Eye (tissue), 1 donor: ENCODE results near the gene EIF5.

Experiments
- DNase-seq: peaks from one replicate; pipeline ENCODE4 v3.0.0-alpha.2; 2015

EIF5 gene

GRCh38 chr14:103372552-103373304 lies 38.7 kb downstream of the EIF5 start:
- peak; percentile 65 for DNase-seq

GRCh38 chr14:103374121-103374520 lies 40.1 kb downstream of the EIF5 start:
- no peak for DNase-seq

DNA sequence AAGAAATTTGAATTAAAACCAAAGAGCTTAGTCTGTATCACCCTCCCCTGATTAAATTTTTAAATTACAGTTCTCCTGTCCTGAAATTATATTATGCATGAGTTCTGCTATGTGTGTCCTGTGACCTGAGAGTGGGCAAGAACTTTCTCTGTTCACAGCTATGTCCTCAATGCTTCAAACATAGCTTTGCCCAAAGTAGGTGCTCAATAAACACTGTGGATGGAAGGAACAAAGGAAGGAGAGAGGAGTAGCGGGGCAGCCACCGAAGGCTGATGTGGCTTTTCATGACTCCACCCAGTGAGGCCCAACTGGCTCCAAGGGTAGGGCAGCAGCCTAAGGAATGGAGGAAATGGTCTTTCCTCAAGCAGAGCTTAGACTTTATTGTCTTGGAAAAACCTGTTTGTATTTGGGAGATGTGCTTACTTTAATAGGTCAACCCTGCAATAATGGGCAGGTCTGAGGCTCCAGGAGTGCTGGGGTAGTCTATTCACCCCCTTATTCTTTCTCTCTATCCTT lies 43.5 kb downstream of the EIF5 start:
- no peak for DNase-seq

- DNase-seq = no peak
Observed at GRCh38 chr14:103378038-103378854, 44.2 kb downstream of the EIF5 start.

DNA sequence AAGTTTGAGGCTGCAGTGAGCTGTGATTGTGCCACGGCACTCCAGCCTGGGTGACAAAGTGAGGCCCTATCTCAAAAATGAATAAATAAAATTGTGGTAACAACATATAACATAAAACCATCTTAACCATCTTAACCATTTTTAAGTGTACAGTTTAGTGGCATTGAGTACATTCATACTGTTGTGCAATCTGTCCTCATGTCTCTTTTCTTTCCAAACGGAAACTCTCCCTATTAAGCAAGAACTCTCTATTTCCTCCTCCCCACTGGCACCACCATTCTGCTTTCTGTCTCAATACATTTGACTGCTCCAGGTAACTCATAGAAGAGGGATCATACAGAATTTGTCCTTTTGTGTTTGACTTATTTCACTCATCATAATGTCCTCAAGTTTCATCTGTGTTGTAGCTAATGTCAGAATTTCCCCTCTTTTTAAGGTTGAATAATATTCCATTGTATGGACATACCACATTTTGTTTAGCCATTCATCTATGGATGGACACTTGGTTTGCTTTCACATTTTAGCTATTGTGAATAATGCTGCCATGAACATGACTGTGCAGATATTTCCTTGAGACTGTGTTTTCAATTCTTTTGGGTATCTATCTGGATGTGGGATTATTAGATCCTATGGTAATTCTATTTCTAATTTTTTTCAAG lies 46.8 kb downstream of the EIF5 start:
- DNase-seq = no peak

- DNase-seq = no peak
Observed at GRCh38 chr14:103382376-103382775, 48.3 kb downstream of the EIF5 start.

DNA sequence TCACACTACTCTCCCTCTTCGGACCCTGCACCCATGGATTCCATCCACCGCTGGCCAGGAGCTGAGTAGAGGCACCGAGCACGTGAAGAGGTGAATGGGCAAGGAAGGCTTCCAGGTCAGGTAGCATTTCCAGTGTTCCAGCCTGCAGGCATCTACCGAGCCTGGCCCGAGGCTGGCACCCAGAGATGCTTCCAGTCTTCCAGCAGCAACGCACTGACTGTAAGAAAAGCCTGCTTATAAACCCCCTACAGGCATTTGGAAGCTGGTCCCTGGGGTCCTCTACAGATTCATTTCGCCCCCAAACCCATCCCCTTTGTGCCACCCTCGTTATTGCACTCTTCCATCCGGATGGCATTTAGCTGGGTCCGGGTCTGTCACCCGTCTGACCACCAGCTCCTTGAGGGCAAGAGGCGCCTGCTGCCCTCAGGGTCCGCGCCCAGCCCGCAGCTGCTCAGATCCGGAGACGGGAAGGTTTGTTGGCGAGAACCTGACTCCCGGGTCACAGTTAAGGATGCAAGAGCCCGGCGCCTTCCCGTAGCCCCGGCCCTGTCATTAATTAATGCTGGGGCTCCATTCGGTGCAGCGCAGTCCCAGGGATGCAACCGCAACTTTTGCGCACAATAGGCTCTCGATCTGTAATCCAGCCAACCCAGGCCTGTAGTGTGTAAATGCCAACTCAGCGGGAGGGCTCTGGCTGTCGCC lies 50.6 kb downstream of the EIF5 start:
- no peak for DNase-seq

GRCh38 chr14:103385152-103385928 lies 51.3 kb downstream of the EIF5 start, which contains the start of gene MARK3:
Gene MARK3, plus strand, starts transcription at chr14:103385415. Its CDS starts 615 bp downstream, at chr14:103386030.
- DNase-seq = peak; percentile 99

- peak; percentile 76 for DNase-seq
Observed at GRCh38 chr14:103385929-103386712, 52.1 kb downstream of the EIF5 start.

DNA sequence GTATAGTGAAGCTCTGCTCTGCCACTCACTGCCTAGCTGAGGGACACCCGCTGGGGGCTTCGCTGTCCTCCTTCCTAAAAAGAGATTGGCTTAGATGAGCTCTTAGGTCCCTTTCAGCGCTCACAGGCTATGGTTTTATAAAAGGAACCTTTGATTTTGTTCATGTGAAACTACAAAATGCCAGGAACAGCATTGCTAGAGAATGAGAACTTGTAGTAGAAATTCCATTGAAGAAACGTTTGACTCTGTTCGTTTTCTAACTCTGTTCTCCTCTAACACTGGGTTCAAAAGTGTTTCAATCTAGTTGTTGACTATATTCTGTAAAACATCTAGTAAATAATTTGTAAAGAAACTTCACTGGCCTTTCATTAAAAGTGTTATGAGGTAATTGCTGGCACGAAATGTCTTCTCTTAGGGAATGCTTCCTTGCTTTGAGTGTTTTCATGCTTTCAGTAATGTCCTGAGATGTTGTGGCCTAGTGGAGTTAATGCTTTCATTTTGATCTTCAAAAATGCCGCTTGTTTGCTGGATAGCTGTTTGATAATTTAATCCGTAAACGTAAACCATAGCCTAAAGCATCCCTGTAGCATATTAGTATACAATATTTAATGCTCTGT lies 52.8 kb downstream of the EIF5 start:
- DNase-seq = no peak

DNA sequence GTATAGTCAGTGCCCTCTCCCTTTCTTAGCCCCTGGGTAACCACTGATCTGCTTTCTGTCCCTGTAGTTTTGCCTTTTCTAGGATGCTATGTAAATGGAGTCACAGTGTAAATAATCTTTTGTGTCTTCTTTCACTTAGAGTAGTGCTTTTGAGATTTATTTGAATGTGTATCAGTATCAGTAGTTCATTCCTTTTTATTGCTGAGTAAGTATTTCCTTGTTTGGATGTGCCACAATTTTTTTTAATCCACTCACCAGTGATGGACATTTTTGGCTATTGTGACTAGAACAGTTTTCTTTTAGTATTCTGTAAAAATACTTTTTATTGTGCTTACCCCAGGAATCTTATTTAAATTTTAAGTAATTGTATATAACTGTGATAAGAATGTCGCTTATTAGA lies 54.6 kb downstream of the EIF5 start:
- DNase-seq = no peak

DNA sequence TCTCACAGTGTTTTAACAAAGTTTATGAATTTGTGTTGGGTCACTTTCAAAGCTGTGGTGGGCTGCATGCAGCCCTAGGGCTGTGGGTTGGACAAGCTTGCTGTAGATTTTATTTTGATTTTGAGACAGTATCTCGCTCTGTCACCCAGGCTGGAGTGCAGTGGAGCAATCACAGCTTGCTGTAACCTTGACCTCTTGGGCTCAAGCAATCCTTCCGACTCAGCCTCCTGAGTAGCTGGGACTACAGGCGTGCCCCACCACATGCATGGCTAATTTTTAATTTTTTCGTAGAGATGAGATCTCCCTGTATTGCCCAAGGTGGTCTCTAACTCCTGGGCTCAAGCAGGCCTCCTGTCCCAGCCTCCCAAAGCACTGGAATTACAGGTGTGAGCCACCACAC lies 56.6 kb downstream of the EIF5 start:
- DNase-seq = no peak

- DNase-seq = peak; percentile 69
Observed at GRCh38 chr14:103391048-103391447, 57.0 kb downstream of the EIF5 start.

DNA sequence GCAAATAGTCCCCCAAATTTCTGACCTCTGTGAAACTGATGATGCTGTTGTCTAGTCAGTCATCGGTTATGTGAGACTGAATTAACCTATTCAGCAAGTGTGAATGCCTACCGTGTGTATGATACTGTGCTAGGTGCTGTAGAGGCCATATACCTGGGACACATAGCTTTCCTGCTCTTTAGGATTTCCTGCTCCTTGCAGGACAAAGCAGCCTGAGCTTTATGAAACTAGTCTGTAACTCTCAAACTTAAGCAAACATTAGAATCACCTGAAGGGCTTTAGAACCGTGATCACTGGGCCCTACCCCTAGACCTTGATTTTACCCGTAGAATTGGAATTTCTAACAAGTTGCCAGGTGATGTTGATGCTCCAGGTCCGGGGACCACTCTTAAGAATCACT lies 58.1 kb downstream of the EIF5 start:
- DNase-seq = no peak

DNA sequence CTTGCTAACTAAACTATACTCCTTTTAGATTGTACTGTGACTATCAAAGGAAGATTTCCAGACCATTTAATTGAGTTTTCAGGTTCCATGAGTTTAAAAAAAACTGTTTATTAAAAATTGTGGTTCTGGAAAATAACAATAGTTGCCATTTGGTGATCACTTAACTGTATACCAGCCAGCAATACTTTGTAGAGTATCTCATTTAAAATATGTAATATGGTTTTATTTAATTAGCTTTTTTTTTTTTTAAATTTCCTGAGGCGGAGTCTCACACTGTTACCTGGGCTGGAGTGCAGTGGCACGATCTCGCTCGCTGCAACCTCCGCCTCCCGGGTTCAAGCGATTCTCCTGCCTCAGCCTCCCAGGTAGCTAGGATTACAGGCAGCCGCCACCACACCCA lies 58.5 kb downstream of the EIF5 start:
- no peak for DNase-seq

GRCh38 chr14:103393070-103393469 lies 59.0 kb downstream of the EIF5 start:
- DNase-seq = no peak

- peak; percentile 52 for DNase-seq
Observed at GRCh38 chr14:103393676-103394626, 59.9 kb downstream of the EIF5 start.
